GM18873 (cell line): ENCODE measurements around the gene SLC39A1.
"Not testable (repeated sequence)": the region's sequence is repeated elsewhere in the genome, so short reads cannot be mapped to it uniquely, and the experiment has no call there.

Experiments
- ATAC-seq: cut with Tn5 transposase; IDR thresholded peaks from one replicate; pipeline ENCODE4 v1.9.1; 2021; ENCODE audit warnings: mild to moderate bottlenecking, moderate library complexity, moderate number of reproducible peaks; ENCODE audit not compliant: unreplicated experiment, low FRiP score

SLC39A1 gene, protein sequence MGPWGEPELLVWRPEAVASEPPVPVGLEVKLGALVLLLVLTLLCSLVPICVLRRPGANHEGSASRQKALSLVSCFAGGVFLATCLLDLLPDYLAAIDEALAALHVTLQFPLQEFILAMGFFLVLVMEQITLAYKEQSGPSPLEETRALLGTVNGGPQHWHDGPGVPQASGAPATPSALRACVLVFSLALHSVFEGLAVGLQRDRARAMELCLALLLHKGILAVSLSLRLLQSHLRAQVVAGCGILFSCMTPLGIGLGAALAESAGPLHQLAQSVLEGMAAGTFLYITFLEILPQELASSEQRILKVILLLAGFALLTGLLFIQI

DNA sequence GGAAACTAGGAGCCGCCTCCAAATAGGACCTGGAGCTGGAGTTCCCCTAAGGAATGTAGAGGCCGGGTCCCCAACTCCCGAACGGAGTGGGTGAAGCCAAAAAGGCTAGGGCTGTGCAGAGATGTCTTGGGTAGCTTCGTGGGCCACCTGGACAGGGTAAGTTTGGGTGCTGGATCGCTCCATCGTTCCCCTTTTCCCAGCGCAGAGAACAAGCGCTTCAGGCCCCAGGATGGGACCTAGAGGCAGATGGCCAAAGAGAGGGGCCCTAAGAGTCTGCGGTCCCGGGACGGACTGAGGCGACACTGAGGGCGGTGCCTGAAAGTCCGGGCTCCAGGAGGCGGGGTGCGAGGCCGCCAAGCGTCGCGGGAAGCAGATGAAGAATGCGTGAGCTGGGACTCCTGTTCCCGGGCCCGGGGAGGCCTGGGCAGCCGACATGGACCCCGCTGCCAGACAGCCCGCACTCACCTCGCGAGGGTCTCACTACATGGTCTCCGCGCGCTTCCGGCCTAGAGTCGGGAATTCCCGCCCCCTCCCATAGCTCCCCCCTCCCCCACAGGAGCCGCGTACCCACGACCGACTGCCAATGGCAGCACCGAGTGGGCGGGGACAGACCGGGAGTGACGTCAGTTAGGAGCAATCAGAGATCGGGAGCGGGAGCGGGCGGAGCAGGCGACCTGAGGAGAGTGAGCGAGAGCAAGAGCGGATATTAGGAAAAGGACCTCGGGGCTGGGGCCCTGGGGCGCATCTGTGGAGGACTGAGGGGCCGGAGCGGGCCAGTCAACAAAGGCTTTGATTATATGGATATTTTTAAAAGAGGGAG lies at the start of gene SLC39A1:
TSS of gene SLC39A1 (minus strand) at position 508 of the 820 bp plus-strand sequence. CDS start 822 bp downstream, outside the sequence.
- ATAC-seq = peak; percentile 36

DNA sequence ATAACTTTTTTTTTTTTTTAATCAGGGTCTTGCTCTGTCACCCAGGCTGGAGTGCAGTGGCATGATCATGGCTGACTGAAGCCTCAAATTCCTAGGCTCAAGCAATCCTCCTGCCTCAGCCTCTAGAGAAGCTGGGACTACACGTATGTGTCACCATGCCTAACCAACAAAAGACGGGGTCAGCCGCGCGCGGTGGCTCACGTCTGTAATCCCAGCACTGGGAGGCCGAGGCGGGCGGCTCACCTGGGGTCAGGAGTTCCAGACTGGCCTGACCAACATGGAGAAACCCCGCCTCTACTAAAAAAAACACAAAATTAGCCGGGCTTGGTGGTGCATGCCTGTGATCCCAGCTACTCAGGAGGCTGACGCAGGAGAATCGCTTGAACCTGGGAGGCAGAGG lies 49.2 kb upstream of the SLC39A1 start:
- not testable (repeated sequence) for ATAC-seq

DNA sequence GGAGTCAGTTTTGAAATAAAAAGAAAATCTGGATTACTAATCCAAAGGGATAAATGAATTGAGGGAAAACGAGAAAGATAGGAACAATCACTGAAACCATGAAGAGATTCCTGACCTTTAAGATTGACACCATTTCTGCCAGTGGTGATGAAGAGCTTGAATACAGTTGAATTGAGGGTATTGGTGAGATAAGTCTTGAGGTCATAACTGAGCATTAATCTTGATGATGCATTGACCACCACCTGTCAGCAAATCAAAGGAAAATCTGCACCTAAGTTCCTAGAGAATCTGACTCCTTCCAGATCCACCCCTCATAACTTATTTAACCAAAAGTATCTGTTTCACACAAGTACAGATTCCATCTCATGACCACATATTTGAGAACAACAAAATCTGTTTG lies 48.8 kb upstream of the SLC39A1 start:
- no peak for ATAC-seq

DNA sequence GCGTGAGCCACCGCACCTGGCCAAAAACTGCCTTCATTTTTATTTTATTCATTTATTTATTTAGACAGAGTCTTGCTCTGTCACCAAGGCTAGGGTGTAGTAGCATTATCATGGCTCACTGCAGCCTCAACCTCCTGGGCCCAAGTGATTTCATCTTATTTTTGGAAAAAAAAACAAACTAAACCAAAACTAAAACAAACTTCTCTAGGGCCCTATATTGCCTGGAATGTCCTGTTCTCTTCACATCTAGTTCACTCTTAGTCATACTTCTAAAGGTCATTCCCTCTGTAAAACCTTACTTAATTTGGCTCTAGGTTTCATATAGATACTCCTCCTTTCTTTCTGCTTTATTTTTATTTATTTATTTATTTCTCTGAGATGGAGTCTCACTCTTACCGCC lies 42.8 kb upstream of the SLC39A1 start:
- ATAC-seq = no peak

DNA sequence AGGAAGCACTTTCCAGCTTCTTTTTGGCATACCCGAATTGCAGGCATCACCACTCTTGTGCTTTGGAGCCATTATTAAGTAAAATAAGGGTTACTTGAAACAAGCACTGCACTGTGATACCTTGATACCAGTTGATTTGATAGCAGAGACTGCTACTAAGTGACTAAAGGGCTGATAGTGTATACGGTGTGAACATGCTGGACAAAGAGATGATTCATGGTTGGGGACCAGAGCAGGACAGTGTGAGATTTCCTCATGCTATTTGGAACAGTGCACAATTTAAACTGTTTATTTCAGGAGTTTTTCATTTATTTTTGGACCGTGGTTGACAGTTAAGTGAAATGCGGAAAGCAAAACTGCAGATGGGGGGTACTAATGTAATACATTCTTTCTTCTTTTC lies 37.1 kb upstream of the SLC39A1 start:
- no peak for ATAC-seq

DNA sequence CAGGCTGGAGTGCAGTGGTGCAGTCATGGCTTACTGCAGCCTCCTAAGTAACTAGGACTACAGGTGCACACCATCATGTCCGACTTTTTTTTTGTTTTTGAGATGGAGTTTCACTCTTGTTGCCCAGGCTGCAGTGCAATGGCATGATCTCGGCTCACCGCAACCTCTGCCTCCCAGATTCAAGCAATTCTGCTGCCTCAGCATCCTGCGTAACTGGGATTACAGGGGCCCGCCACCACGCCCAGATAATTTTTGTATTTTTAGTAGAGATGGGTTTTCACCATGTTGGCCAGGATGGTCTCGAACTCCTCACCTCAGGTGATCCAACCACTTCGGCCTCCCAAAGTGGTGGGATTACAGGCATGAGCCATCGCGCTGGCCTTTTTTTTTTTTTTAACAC lies 33.5 kb upstream of the SLC39A1 start:
- not testable (repeated sequence) for ATAC-seq

DNA sequence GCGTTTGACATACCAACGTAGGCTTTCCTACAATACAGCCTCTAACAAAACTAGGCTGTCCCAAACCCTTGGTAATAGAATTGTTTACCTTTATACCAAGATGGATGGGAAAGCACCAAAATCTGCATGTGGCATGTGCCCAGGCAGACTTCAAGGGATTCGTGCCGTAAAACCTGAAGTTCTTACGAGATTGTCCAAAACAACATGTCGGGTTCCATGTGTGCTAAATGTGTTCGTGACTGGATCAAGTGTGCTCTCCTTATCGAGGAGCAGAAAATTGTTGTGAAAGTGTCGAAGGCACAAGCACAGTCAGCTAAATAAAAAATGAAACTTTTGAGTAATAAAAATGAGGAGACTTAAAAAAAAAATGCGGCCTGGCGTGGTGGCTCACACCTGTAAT lies 32.3 kb upstream of the SLC39A1 start:
- no peak for ATAC-seq

DNA sequence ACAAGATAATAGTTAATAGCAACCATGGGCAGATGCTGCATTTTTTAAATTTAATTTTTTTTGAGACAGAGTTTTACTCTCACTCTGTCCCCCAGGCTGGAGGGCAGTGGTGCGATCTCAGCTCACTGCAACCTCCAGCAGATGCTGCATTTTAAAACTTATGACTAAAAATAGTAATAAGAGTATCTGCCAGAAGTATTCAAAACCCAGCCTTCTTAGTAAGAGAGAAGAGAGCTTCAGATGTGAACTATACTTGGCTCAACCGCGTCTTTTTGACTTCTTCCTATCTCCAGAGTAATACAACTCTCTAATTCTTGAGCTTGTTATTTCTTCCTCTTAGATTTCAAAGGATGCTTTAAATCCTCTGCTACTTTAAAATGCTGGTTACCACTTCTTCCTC lies 31.9 kb upstream of the SLC39A1 start:
- no peak for ATAC-seq

DNA sequence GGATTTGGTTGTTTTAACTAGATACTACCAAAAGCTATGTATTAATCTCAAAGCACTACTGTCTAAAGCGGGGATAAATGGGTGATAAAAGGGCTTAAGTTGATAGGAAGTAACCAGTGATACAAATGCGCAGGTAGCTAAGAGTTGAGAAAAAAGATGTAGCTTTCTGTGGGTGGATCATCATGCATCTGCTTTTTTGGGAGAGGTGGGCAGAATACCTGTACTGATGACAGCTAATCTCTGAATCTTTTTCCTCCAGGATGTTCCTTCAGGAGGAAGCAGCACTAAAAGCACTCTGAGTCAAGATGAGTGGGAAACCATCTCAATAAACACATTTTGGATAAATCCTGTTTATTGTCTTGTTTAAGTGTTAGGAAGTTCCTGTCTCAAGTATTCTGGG lies 28.5 kb upstream of the SLC39A1 start:
- ATAC-seq = no peak

DNA sequence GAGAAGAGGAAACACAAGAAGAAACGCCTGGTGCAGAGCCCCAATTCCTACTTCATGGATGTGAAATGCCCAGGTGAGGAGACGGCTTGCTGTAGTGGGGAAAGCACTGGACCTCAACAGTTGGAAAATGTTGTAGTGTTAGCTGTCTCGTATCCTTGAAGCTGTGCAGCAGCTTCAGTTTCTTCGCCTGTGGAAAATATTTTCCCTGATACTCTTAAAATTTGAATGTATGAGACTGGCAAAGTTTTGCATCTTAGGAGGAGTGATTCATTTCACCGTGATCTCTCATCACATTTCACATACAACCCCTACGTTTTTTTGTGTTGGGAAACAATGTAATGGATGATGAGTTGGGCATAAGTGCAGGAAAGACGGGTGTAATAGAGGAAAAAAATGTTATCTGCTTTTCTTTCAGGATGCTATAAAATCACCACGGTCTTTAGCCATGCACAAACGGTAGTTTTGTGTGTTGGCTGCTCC lies 27.9 kb upstream of the SLC39A1 start:
- ATAC-seq = no peak

DNA sequence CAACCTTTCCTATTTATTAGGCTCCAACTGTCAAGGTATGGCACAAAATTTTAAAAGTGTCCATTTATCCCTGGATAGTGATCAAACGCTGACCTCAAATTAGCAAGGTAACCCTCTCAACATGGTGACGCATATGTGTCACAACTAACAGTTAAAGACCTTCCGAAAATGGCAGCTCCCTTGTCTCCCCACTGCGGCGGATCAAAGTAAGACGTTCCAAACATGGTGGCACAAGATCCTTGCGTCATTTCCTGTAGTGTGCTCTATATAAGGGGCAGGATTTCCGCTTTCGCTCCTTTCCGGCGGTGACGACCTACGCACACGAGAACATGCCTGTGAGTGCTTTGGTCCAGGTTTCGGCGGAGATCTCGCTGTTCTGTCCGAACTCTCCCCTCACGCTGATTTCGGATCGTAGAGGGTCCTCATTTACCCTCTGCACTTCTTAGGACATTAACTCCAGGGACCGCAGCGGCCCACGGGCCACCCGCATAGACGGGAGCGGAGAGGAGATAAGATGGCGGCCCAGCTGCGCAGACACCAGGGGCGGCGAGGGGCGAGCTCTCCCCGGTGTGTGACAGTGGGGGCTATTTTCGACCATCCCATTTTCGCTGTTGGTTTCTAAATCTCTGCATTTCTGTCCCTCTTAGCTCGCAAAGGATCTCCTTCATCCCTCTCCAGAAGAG lies 27.3 kb upstream of the SLC39A1 start, which contains the start of gene RPS27:
TSS of gene RPS27 (plus strand) at position 295 of the 683 bp plus-strand sequence. CDS start at position 330, 35 bp downstream.
- peak; percentile 72 for ATAC-seq

DNA sequence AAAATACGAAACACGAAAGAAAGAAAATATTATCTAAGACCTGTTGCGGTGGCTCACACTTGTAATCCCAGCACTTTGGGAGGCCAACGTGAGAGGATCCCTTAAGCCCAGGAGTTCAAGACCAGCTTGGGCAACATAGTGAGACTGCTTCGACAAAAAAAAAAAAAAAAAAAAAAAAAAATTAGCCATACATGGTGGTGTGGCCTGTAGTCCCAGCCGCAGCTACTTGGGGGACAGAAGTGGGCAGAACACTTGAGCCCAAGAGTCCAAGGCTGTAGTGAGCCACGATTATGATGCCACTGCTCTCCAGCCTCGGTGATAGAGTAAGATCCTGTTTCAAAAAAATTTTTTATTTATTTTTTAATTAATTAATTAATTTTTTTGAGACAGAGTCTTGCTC lies 24.3 kb upstream of the SLC39A1 start:
- no peak for ATAC-seq

DNA sequence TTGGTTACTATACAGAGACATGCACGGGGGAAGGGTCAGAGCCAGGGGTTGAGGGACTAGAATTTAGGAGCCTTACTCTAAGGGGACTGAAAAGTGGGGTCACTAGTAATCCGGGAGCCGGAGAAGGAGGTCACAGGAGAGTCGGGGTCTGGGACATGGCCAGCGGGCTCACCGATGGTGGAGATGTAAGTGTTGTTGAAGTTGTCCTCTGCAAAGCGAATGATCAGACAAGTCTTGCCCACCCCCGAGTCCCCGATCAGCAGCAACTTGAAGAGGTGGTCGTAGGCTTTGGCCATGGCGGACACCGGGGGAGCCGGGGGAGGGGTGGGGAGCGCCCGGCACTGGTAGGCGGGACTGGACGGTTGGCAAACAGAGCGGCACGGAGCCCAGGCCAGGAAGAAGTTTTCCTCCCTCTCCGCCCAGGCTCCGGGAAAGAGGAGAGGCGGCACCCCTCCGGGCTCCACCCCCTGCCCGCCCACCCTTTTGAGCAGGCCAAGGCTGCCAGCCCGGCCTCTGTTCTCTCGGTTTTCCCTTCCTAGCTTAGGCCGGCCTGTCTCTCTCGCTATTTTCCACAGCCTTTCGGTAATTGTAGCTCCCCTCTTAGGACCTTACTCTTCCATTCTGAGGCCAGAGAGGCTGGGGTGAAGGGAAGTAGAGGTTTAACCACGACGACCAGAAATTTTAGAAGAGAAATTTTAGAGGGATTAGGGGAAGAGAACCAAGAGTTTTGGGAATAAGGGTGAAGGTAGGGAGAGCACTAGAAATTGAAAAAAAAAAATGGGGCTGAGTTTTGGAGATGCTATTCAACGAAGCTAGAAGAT lies 22.8 kb upstream of the SLC39A1 start, which contains the start of gene RAB13:
TSS of gene RAB13 (minus strand) at position 399 of the 821 bp plus-strand sequence. CDS start at position 296, 103 bp downstream.
- ATAC-seq = no peak

DNA sequence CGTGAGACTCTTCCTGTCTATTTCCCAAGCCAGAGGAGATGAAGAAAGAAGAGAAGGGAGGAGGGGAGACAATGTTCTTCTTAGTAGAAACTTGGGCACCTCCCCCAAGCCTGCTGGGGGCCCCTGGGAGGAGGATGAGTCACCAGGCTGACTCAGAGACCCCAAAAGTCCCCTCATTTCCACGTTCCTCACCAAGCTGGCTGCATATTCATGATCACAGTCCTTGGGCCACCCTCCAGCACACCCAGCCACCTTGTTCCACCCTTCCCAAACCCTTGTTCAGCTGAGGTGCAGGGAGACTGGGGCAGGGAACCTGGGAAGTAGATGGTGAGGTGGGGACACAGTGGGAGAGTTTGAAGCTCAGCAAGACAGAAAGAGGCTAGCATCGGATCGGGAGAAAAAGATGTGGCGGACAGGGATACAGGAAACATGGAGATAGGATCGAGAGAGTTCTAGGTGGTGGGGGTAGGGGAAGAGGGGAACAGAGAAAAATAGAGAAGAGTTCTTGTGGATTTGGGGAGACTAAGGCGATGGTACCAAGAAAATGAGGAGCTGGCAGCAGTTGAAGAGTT lies 22.1 kb upstream of the SLC39A1 start:
- no peak for ATAC-seq

DNA sequence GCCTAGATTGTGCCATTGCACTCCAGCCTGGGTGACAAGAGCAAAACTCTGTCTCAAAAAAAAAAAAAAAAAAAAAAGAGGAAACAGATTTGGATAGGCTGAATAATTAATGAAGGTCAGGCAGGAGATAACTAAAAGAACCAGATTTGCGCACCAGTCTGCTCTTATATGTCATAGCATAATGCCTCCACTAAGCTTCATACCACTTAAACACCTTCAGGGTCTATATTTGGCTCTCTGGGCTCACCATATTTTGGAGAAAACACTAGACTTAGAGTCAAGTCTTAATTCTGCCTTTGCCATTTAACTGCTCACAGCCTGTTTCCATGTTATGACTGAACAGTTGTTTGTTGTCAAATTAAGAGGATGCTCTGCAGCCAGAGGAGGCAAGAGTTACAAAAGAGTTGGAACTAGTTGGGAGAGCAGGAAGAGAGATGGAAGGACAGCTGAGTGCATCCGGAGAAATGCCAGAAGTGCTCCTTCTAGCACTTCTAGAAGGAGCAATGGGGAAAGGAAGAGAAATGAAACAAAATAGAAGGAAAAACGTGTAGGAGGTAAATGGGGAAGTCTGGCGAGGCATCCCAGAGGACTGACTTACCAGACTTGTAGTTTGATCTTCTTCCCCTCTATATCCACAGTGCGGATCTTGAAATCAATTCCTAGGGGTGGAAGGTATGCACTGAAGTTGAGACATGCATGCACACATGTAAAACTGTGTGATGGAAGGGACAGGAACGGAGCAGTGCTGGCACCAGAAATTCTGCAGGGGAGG lies 21.0 kb upstream of the SLC39A1 start:
- ATAC-seq = no peak

DNA sequence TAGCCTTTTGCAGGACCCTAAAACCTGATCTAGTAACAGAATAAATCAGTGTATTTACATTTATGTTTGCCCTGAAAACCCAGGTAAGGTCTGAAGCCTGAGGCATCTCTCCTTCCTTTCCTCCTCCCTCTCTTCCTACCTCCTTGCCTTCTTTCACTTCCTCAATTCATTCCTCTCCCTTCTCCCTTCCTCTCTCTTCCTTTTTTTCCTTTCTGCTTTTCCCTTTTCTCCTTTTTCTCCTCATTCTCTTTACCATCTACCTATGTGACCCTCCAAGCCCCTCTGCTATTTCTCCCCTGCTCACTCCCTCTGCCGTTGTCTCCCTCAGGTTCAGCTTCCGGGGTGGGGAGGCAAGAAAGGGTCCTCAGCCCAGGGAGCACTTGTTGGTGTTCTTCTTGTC lies 18.4 kb upstream of the SLC39A1 start:
- ATAC-seq = not testable (repeated sequence)

DNA sequence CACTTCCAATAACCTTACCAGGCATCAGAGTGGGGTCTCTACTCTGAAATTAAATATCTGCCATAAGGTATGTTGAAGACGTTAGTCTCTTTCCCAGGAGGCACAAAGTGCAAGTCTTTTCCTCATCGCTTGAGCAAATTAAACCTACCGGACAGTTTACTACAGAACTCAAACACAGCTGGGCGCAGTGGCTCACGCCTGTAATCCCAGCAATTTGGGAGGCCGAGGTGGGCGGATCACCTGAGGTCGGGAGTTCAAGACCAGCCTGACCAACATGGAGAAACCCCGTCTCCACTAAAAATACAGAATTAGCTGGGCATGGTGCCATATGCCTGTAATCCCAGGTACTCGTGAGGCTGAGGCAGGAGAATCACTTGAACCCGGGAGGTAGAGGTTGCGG lies 15.8 kb upstream of the SLC39A1 start:
- not testable (repeated sequence) for ATAC-seq

DNA sequence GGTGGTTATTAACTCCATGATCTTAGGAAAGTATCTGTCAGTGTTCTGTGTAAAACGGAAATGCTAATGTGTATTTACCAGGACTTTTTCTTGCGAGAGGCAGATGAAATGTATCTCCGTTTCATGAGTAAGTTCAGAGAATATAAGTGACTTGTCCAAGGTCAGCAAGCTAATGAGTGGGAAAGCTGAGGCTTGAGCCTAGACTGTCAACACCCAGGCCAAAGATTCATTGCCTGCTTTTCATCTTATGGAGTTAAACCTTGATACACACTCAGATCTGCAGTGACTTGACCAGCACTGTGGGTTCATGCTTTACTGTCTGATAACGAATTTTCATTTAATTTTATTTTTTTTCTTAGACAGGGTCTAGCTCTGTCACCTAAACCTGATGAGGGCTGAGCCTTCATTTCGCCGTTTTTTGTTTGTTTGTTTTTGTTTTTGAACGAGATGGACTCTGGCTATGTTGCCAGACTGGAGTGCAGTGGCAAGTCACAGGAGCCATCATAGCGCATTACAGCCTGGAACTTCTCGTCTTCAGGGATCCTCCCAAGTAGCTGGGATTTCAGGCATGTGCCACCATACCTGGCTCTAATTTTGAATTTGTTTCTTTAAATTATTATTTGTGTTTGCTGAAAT lies 15.1 kb upstream of the SLC39A1 start:
- ATAC-seq = no peak
